Measurements from ENCODE around the gene KTN1.

The KTN1 gene

GRCh38 chr14:55718551-55718950 lies 138.5 kb downstream of the KTN1 start:
- TF ChIP-seq CTCF (IDR thresholded peaks at IDR 0.05), result no peak
- Histone ChIP-seq H3K4me1 (no peaks in the 10 kb centered on the region), H3K27me3 (ENCODE audit: control insufficient read depth, insufficient read depth, low read length) (no peaks in the 10 kb centered on the region), H3K79me2 (no peaks in the 10 kb centered on the region), H2AFZ (no peak overlapping the region), H3K27ac (no peak overlapping the region), H3K36me3 (ENCODE audit: control insufficient read depth, insufficient read depth, low read length) (no peaks in the 10 kb centered on the region), H3K9ac (no peak overlapping the region), H3K4me3 (ENCODE audit: low read depth, low read length) (no peak overlapping the region), H3K9me3 (ENCODE audit: control insufficient read depth, low read length) (no peaks in the 10 kb centered on the region), H3K4me2 (ENCODE audit: low read length) (no peak overlapping the region)

GRCh38 chr14:55720796-55721195 lies 140.8 kb downstream of the KTN1 start:
- Histone ChIP-seq H3K9me3 (ENCODE audit: control insufficient read depth, low read length) (no peaks in the 10 kb centered on the region), H3K27me3 (ENCODE audit: control insufficient read depth, insufficient read depth, low read length) (no peaks in the 10 kb centered on the region), H2AFZ (no peak overlapping the region), H3K4me3 (ENCODE audit: low read depth, low read length) (no peak overlapping the region), H3K9ac (no peak overlapping the region), H3K4me1 (no peaks in the 10 kb centered on the region), H3K27ac (no peak overlapping the region), H3K36me3 (ENCODE audit: control insufficient read depth, insufficient read depth, low read length) (no peaks in the 10 kb centered on the region), H3K79me2 (no peaks in the 10 kb centered on the region), H3K4me2 (ENCODE audit: low read length) (no peak overlapping the region)
- TF ChIP-seq CTCF (IDR thresholded peaks at IDR 0.05), result no peak

- Histone ChIP-seq H3K9ac (no peak overlapping the region), H3K4me1 (no peaks in the 10 kb centered on the region), H3K27me3 (ENCODE audit: control insufficient read depth, insufficient read depth, low read length) (no peaks in the 10 kb centered on the region), H3K9me3 (ENCODE audit: control insufficient read depth, low read length) (no peaks in the 10 kb centered on the region), H2AFZ (no peak overlapping the region), H3K4me3 (ENCODE audit: low read depth, low read length) (no peak overlapping the region), H3K36me3 (ENCODE audit: control insufficient read depth, insufficient read depth, low read length) (no peaks in the 10 kb centered on the region), H3K27ac (no peak overlapping the region), H3K79me2 (no peaks in the 10 kb centered on the region), H3K4me2 (ENCODE audit: low read length) (no peak overlapping the region)
- no peak for TF ChIP-seq CTCF (IDR thresholded peaks at IDR 0.05)
Measured at GRCh38 chr14:55721353-55721752, 141.3 kb downstream of the KTN1 start.

- Histone ChIP-seq H3K4me1 (no peaks in the 10 kb centered on the region), H3K36me3 (ENCODE audit: control insufficient read depth, insufficient read depth, low read length) (no peaks in the 10 kb centered on the region), H3K4me3 (ENCODE audit: low read depth, low read length) (no peak overlapping the region), H3K27ac (no peak overlapping the region), H2AFZ (no peak overlapping the region), H3K9ac (no peak overlapping the region), H3K4me2 (ENCODE audit: low read length) (no peak overlapping the region), H3K27me3 (ENCODE audit: control insufficient read depth, insufficient read depth, low read length) (no peaks in the 10 kb centered on the region), H3K9me3 (ENCODE audit: control insufficient read depth, low read length) (no peaks in the 10 kb centered on the region), H3K79me2 (no peaks in the 10 kb centered on the region)
- no peak for TF ChIP-seq CTCF (IDR thresholded peaks at IDR 0.05)
Measured at GRCh38 chr14:55722054-55722453, 142.0 kb downstream of the KTN1 start.

GRCh38 chr14:55724736-55725135 lies 144.7 kb downstream of the KTN1 start:
- no peak for TF ChIP-seq CTCF (IDR thresholded peaks at IDR 0.05)
- no peaks in the 10 kb centered on the region for H3K9me3 ChIP-seq (ENCODE audit: control insufficient read depth, low read length)
- H3K79me2 ChIP-seq, result no peaks in the 10 kb centered on the region
- H3K4me3 ChIP-seq (ENCODE audit: low read depth, low read length), result no peak overlapping the region
- no peak overlapping the region for H2AFZ ChIP-seq
- H3K4me1 ChIP-seq, result no peaks in the 10 kb centered on the region
- H3K27ac ChIP-seq, result no peak overlapping the region
- no peaks in the 10 kb centered on the region for H3K36me3 ChIP-seq (ENCODE audit: control insufficient read depth, insufficient read depth, low read length)
- H3K9ac ChIP-seq, result no peak overlapping the region
- no peak overlapping the region for H3K4me2 ChIP-seq (ENCODE audit: low read length)
- H3K27me3 ChIP-seq (ENCODE audit: control insufficient read depth, insufficient read depth, low read length), result no peaks in the 10 kb centered on the region

Measured in parathyroid adenoma (tissue), 2 donors.